ENCODE data around the gene KHDC1. TPM values are rescaled to one million over a fixed set of nuclear protein-coding genes. Genes with fewer than 3 reads are reported as not detected.

The KHDC1 gene
- total RNA-seq = 4.0 and 6.1 TPM in 2 replicates

GRCh38 chr6:73262671-73263569, at the start of gene KHDC1:
TSS of gene KHDC1 (minus strand) at chr6:73263196. CDS start at chr6:73242517, 20,679 bp downstream.

GRCh38 chr6:73225396-73225795, 37.6 kb downstream of the KHDC1 start, which contains the start of gene KHDC1L:
TSS of gene KHDC1L (minus strand) at chr6:73225496. CDS start at chr6:73225408, 88 bp downstream.

Other genes starting within 250 kb of the KHDC1 start
- not detected in 2 replicates for gene KHDC1L, start 37.7 kb downstream of the KHDC1 start, total RNA-seq
- gene DPPA5, start 91.1 kb upstream of the KHDC1 start, total RNA-seq = not detected in 2 replicates
- not detected in 2 replicates for gene KHDC3L, start 99.5 kb upstream of the KHDC1 start, total RNA-seq
- gene OOEP, start 106.7 kb upstream of the KHDC1 start, total RNA-seq = not detected in 2 replicates
- 0.15 and 0.84 TPM in 2 replicates for gene DDX43, start 131.6 kb upstream of the KHDC1 start, total RNA-seq
- 5.5 and 8.2 TPM in 2 replicates for gene CGAS, start 189.1 kb upstream of the KHDC1 start, total RNA-seq
- gene MTO1, start 198.5 kb upstream of the KHDC1 start, total RNA-seq = 23.5 and 24.7 TPM in 2 replicates